DND-41 (cell line): ENCODE measurements around the gene ERCC6.

ENCODE experiments used
- EZH2 ChIP-seq: IDR thresholded peaks from 3 replicates; pipeline ENCODE4 v1.6.1; 2012; ENCODE audit warnings: borderline replicate concordance, low read depth, mild to moderate bottlenecking, moderate library complexity, low read length, inconsistent platforms; ENCODE audit not compliant: severe bottlenecking
- TF ChIP-seq, protein P1 (sequence below): IDR thresholded peaks from 2 replicates; pipeline ENCODE4 v1.5.1; 2012; ENCODE audit warnings: borderline replicate concordance, low read length, moderate library complexity, mild to moderate bottlenecking; ENCODE audit not compliant: poor library complexity, severe bottlenecking; ENCODE audit errors: extremely low read depth

DNA sequence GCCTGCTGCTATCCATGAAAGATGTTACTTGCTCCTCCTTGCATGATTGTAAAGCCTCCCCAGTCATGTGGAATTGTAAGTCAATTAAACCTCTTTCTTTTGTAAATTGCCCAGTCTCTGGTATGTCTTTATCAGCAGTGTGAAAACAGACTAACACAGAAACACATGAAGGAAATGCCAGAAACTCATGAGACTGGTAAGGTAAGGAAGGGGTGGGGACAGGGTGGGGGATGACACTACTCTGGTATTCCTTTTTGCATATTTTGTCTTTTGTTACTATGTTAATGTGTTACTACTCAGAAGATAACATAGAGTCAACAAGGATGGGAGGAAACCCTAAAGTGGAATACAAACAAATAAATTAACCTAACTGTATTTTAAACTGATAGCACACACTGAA is 73.2 kb downstream of the ERCC6 start:
- TF ChIP-seq, protein P1, sequence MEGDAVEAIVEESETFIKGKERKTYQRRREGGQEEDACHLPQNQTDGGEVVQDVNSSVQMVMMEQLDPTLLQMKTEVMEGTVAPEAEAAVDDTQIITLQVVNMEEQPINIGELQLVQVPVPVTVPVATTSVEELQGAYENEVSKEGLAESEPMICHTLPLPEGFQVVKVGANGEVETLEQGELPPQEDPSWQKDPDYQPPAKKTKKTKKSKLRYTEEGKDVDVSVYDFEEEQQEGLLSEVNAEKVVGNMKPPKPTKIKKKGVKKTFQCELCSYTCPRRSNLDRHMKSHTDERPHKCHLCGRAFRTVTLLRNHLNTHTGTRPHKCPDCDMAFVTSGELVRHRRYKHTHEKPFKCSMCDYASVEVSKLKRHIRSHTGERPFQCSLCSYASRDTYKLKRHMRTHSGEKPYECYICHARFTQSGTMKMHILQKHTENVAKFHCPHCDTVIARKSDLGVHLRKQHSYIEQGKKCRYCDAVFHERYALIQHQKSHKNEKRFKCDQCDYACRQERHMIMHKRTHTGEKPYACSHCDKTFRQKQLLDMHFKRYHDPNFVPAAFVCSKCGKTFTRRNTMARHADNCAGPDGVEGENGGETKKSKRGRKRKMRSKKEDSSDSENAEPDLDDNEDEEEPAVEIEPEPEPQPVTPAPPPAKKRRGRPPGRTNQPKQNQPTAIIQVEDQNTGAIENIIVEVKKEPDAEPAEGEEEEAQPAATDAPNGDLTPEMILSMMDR, result no peak
- TF ChIP-seq EZH2, result no peak
